Loucy (cell line): ENCODE measurements around the gene RUFY3.
"Not testable (repeated sequence)": the region's sequence is repeated elsewhere in the genome, so short reads cannot be mapped to it uniquely, and the experiment has no call there.

ENCODE experiments used
- EZH2phosphoT487 ChIP-seq: fragments of 200-600 bp; IDR thresholded peaks from 2 replicates; pipeline ENCODE4 v1.6.1; 2018; ENCODE audit warnings: antibody characterized with exemption, mild to moderate bottlenecking, moderate library complexity, borderline replicate concordance
- TF ChIP-seq, protein P1 (sequence below): fragments of 200-600 bp; sonication (generic); conservative IDR thresholded peaks from 2 replicates; pipeline ENCODE4 v1.5.1; 2014; ENCODE audit warnings: mild to moderate bottlenecking, antibody characterized with exemption, low read length

DNA sequence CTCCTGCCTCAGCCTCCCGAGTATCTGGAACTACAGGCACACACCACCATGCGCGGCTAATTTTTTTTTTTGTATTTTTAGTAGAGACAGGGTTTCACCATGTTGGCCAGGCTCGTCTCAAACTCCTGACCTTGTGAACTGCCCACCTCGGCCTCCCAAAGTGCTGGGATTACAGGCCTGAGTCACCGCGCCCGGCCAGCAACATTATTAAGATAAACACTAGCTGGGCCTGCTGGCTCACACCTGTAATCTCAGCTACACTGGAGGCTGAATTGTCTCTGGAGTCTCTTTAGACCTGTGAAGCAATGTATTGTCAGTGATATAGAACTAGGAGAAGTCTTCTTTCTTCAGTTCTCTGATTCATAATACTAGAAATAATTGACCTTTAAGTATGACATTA, 23.3 kb upstream of the RUFY3 start:
- TF ChIP-seq, protein P1, sequence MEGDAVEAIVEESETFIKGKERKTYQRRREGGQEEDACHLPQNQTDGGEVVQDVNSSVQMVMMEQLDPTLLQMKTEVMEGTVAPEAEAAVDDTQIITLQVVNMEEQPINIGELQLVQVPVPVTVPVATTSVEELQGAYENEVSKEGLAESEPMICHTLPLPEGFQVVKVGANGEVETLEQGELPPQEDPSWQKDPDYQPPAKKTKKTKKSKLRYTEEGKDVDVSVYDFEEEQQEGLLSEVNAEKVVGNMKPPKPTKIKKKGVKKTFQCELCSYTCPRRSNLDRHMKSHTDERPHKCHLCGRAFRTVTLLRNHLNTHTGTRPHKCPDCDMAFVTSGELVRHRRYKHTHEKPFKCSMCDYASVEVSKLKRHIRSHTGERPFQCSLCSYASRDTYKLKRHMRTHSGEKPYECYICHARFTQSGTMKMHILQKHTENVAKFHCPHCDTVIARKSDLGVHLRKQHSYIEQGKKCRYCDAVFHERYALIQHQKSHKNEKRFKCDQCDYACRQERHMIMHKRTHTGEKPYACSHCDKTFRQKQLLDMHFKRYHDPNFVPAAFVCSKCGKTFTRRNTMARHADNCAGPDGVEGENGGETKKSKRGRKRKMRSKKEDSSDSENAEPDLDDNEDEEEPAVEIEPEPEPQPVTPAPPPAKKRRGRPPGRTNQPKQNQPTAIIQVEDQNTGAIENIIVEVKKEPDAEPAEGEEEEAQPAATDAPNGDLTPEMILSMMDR: not testable (repeated sequence)
- TF ChIP-seq EZH2phosphoT487: not testable (repeated sequence)
